ENCODE results near the gene TTC36.

- TF ChIP-seq CTCF (IDR thresholded peaks at IDR 0.05): no peak
- TF ChIP-seq POLR2A (IDR thresholded peaks at IDR 0.05): no peak
- TF ChIP-seq POLR2AphosphoS5 (IDR thresholded peaks at IDR 0.05; ENCODE audit: insufficient read depth in 1 of 2, low read depth in 1 of 2): no peak
Measured at GRCh38 chr11:118511601-118512000, 15.7 kb upstream of the TTC36 start.

Measured in vagina (tissue), 2 donors.